HAP-1 (cell line): ENCODE results near the gene BCL2L2.
"Not testable (repeated sequence)": the region's sequence is repeated elsewhere in the genome, so short reads cannot be mapped to it uniquely, and the experiment has no call there.

Source experiments
- DNase-seq, 2 experiments: peaks; one replicate each; pipeline ENCODE4 v3.0.0-alpha.2; 2016 to 2020; ENCODE audit warnings: low spot score in 2 of 2
- H3K27me3 ChIP-seq: fragments of 250-450 bp; sonication (Bioruptor Pico); 2 replicates; pipeline ENCODE4 v1.5.1; 2020; ENCODE audit warnings: low read depth, mild to moderate bottlenecking, moderate library complexity
- H3K36me3 ChIP-seq: fragments of 250-450 bp; sonication (Bioruptor Pico); replicated peaks from 2 replicates; pipeline ENCODE4 v1.5.1; 2020; ENCODE audit warnings: mild to moderate bottlenecking
- H3K4me1 ChIP-seq: fragments of 250-450 bp; sonication (Bioruptor Pico); 2 replicates; pipeline ENCODE4 v1.5.1; 2020; ENCODE audit warnings: mild to moderate bottlenecking
- H3K4me3 ChIP-seq: fragments of 250-450 bp; sonication (Bioruptor Pico); 2 replicates; pipeline ENCODE4 v1.5.1; 2020; ENCODE audit warnings: mild to moderate bottlenecking, moderate library complexity
- H3K9me3 ChIP-seq: fragments of 250-450 bp; sonication (Bioruptor Pico); 2 replicates; pipeline ENCODE4 v1.5.1; 2020; ENCODE audit warnings: mild to moderate bottlenecking, moderate library complexity
- in situ Hi-C: fragments of 300-500 bp; cut with MboI; formaldehyde crosslinking; loops from 3 replicates; pipeline ENCODE4 v1.14.3; 2020; ENCODE audit warnings: low sequenced_read_pairs, inconsistent platforms, mixed read lengths

Gene BCL2L2

GRCh38 chr14:23324993-23325392, 18.4 kb downstream of the BCL2L2 start:
- H3K4me3 ChIP-seq = no peak overlapping the region
- DNase-seq = no peak
- in situ Hi-C loops = loop anchor here (10.0 kb wide), 1 partner anchor 230 kb away; the partner anchor contains the start of genes THTPA and ZFHX2
- no peaks in the 10 kb centered on the region for H3K27me3 ChIP-seq
- peaks cover 15% of the 10 kb centered on the region for H3K4me1 ChIP-seq
- no peaks in the 10 kb centered on the region for H3K9me3 ChIP-seq
- H3K36me3 ChIP-seq = peaks cover 38% of the 10 kb centered on the region

GRCh38 chr14:23325746-23326145, 19.1 kb downstream of the BCL2L2 start:
- in situ Hi-C loops = loop anchor here (10.0 kb wide), 1 partner anchor 229 kb away; the partner anchor contains the start of genes THTPA and ZFHX2
- not testable (repeated sequence) for H3K9me3 ChIP-seq, H3K4me1 ChIP-seq, H3K27me3 ChIP-seq, DNase-seq, H3K4me3 ChIP-seq
- peaks cover 31% of the 10 kb centered on the region for H3K36me3 ChIP-seq

- in situ Hi-C loops = loop anchor here (10.0 kb wide), 1 partner anchor 228 kb away; the partner anchor contains the start of genes THTPA and ZFHX2
- no peak overlapping the region for H3K4me3 ChIP-seq
- H3K27me3 ChIP-seq = no peaks in the 10 kb centered on the region
- DNase-seq = no peak
- H3K4me1 ChIP-seq = peaks cover 7% of the 10 kb centered on the region
- peaks cover 31% of the 10 kb centered on the region for H3K36me3 ChIP-seq
- no peaks in the 10 kb centered on the region for H3K9me3 ChIP-seq
Measured at GRCh38 chr14:23326491-23327332, 20.1 kb downstream of the BCL2L2 start.

- Histone ChIP-seq H3K27me3 (no peaks in the 10 kb centered on the region), H3K9me3 (no peaks in the 10 kb centered on the region), H3K36me3 (peaks cover 19% of the 10 kb centered on the region), H3K4me3 (no peak overlapping the region), H3K4me1 (peaks cover 2% of the 10 kb centered on the region; the same call in 1 of the 2 replicates)
- in situ Hi-C loops = loop anchor here (10.0 kb wide), 1 partner anchor 227 kb away; the partner anchor contains the start of genes THTPA and ZFHX2
- DNase-seq = peak; percentile 60 to 77
Measured at GRCh38 chr14:23327947-23328744, 21.5 kb downstream of the BCL2L2 start.

GRCh38 chr14:23335623-23336022, 29.0 kb downstream of the BCL2L2 start:
- H3K27me3 ChIP-seq = peaks cover 5% of the 10 kb centered on the region; the same call in 1 of the 2 replicates
- in situ Hi-C loops = no loop called here
- no peaks in the 10 kb centered on the region for H3K36me3 ChIP-seq
- no peak overlapping the region for H3K4me3 ChIP-seq
- H3K9me3 ChIP-seq = peaks cover 8% of the 10 kb centered on the region
- H3K4me1 ChIP-seq = no peaks in the 10 kb centered on the region
- no peak for DNase-seq

GRCh38 chr14:23339506-23340268, 33.1 kb downstream of the BCL2L2 start:
- Histone ChIP-seq H3K27me3 (peaks cover 3% of the 10 kb centered on the region; the same call in 1 of the 2 replicates), H3K4me3 (no peak overlapping the region), H3K9me3 (peaks cover 8% of the 10 kb centered on the region), H3K36me3 (no peaks in the 10 kb centered on the region), H3K4me1 (no peaks in the 10 kb centered on the region)
- no peak for DNase-seq
- in situ Hi-C loops = no loop called here

GRCh38 chr14:23344481-23344880, 37.8 kb downstream of the BCL2L2 start:
- in situ Hi-C loops = no loop called here
- Histone ChIP-seq H3K36me3 (no peaks in the 10 kb centered on the region), H3K4me1 (no peaks in the 10 kb centered on the region), H3K9me3 (peaks cover 5% of the 10 kb centered on the region), H3K4me3 (no peak overlapping the region), H3K27me3 (no peaks in the 10 kb centered on the region)
- DNase-seq = no peak

- Histone ChIP-seq H3K4me1 (no peaks in the 10 kb centered on the region), H3K4me3 (no peak overlapping the region), H3K9me3 (no peaks in the 10 kb centered on the region), H3K36me3 (no peaks in the 10 kb centered on the region), H3K27me3 (no peaks in the 10 kb centered on the region)
- no peak for DNase-seq
- in situ Hi-C loops = no loop called here
Measured at GRCh38 chr14:23345987-23346692, 39.5 kb downstream of the BCL2L2 start.

- DNase-seq = no peak
- in situ Hi-C loops = no loop called here
- H3K9me3 ChIP-seq = no peaks in the 10 kb centered on the region
- no peaks in the 10 kb centered on the region for H3K27me3 ChIP-seq
- H3K36me3 ChIP-seq = no peaks in the 10 kb centered on the region
- H3K4me1 ChIP-seq = no peaks in the 10 kb centered on the region
- no peak overlapping the region for H3K4me3 ChIP-seq
Measured at GRCh38 chr14:23346693-23347405, 40.2 kb downstream of the BCL2L2 start.

GRCh38 chr14:23347406-23348296, 41.0 kb downstream of the BCL2L2 start:
- peaks cover 6% of the 10 kb centered on the region for H3K27me3 ChIP-seq
- no peaks in the 10 kb centered on the region for H3K36me3 ChIP-seq
- H3K4me1 ChIP-seq = no peaks in the 10 kb centered on the region
- DNase-seq = no peak
- no peaks in the 10 kb centered on the region for H3K9me3 ChIP-seq
- H3K4me3 ChIP-seq = no peak overlapping the region
- in situ Hi-C loops = no loop called here

- H3K9me3 ChIP-seq = no peaks in the 10 kb centered on the region
- H3K4me3 ChIP-seq = no peak overlapping the region
- H3K4me1 ChIP-seq = no peaks in the 10 kb centered on the region
- no peak for DNase-seq
- in situ Hi-C loops = no loop called here
- H3K36me3 ChIP-seq = no peaks in the 10 kb centered on the region
- H3K27me3 ChIP-seq = peaks cover 12% of the 10 kb centered on the region
Measured at GRCh38 chr14:23348297-23348655, 41.6 kb downstream of the BCL2L2 start.
